SK-N-SH treated with all-trans-retinoic acid at 6 μM for 48 hours (cell line): ENCODE data around the gene YJU2.
A peak's percentile ranks its signal among the peaks of the same experiment; 100 is the strongest.

Source experiments
- ATAC-seq: fragments of 200-7000 bp; cut with Tn5 transposase; 3 replicates; pipeline ENCODE4 v1.9.1; 2020; ENCODE audit warnings: mild to moderate bottlenecking, moderate library complexity
- ARNTL ChIP-seq: fragments of 450-650 bp; formaldehyde crosslinking; IDR thresholded peaks from 2 replicates; pipeline ENCODE4 v1.5.0; 2020; ENCODE audit warnings: low read depth, mild to moderate bottlenecking, moderate library complexity, borderline replicate concordance
- BACH2 ChIP-seq: fragments of 250-450 bp; sonication (Bioruptor Pico); IDR thresholded peaks from 2 replicates; pipeline ENCODE4 v1.9.0; 2021; ENCODE audit warnings: mild to moderate bottlenecking, borderline replicate concordance
- CREB5 ChIP-seq: fragments of 250-450 bp; sonication (Bioruptor Pico); IDR thresholded peaks from 2 replicates; pipeline ENCODE4 v1.5.1; 2020; ENCODE audit warnings: low read depth, mild to moderate bottlenecking, moderate library complexity
- CSRNP3 ChIP-seq: fragments of 250-450 bp; sonication (Bioruptor Pico); IDR thresholded peaks from 2 replicates; pipeline ENCODE4 v1.5.1; 2021; ENCODE audit warnings: mild to moderate bottlenecking, moderate library complexity
- ESRRG ChIP-seq: fragments of 250-450 bp; sonication (Bioruptor Pico); IDR thresholded peaks from 2 replicates; pipeline ENCODE4 v1.6.1; 2021; ENCODE audit warnings: mild to moderate bottlenecking
- GLIS3 ChIP-seq: fragments of 250-450 bp; sonication (Bioruptor Pico); IDR thresholded peaks from 2 replicates; pipeline ENCODE4 v1.5.0; 2020; ENCODE audit warnings: mild to moderate bottlenecking, moderate library complexity
- ISL1 ChIP-seq: fragments of 250-450 bp; sonication (Bioruptor Pico); IDR thresholded peaks from 2 replicates; pipeline ENCODE4 v2.1.2; 2022; ENCODE audit warnings: mild to moderate bottlenecking, moderate library complexity
- PATZ1 ChIP-seq: fragments of 250-450 bp; sonication (Bioruptor Pico); IDR thresholded peaks from 2 replicates; pipeline ENCODE4 v1.8.0; 2020; ENCODE audit warnings: mild to moderate bottlenecking, moderate library complexity, borderline replicate concordance
- PPARA ChIP-seq: fragments of 250-450 bp; sonication (Bioruptor Pico); IDR thresholded peaks from 2 replicates; pipeline ENCODE4 v1.5.0; 2020; ENCODE audit warnings: mild to moderate bottlenecking, borderline replicate concordance
- RARB ChIP-seq: fragments of 250-450 bp; sonication (Bioruptor Pico); IDR thresholded peaks from 2 replicates; pipeline ENCODE4 v1.8.0; 2021; ENCODE audit warnings: mild to moderate bottlenecking, moderate library complexity
- SNAI2 ChIP-seq: fragments of 250-450 bp; sonication (Bioruptor Pico); IDR thresholded peaks from 2 replicates; pipeline ENCODE4 v1.5.0; 2020; ENCODE audit warnings: mild to moderate bottlenecking, moderate library complexity
- TOX ChIP-seq: fragments of 250-450 bp; sonication (Bioruptor Pico); IDR thresholded peaks from 2 replicates; pipeline ENCODE4 v1.8.0; 2021; ENCODE audit warnings: mild to moderate bottlenecking, moderate library complexity, borderline replicate concordance
- ZC3H10 ChIP-seq: fragments of 250-450 bp; sonication (Bioruptor Pico); IDR thresholded peaks from 2 replicates; pipeline ENCODE4 v1.5.1; 2021; ENCODE audit warnings: mild to moderate bottlenecking, moderate library complexity
- ZFP3 ChIP-seq: fragments of 250-450 bp; sonication (Bioruptor Pico); IDR thresholded peaks from 2 replicates; pipeline ENCODE4 v1.5.0; 2020; ENCODE audit warnings: mild to moderate bottlenecking, moderate library complexity
- ZFP30 ChIP-seq: fragments of 450-650 bp; formaldehyde crosslinking; IDR thresholded peaks from 2 replicates; pipeline ENCODE4 v1.5.0; 2022; ENCODE audit warnings: mild to moderate bottlenecking, moderate library complexity
- ZNF565 ChIP-seq: fragments of 450-650 bp; formaldehyde crosslinking; conservative IDR thresholded peaks from 2 replicates; pipeline ENCODE4 v1.5.0; 2020; ENCODE audit warnings: low read depth, mild to moderate bottlenecking, moderate library complexity
- ZNF70 ChIP-seq: fragments of 450-650 bp; formaldehyde crosslinking; IDR thresholded peaks from 2 replicates; pipeline ENCODE4 v1.5.0; 2020; ENCODE audit warnings: mild to moderate bottlenecking, moderate library complexity
- ZNF8 ChIP-seq: fragments of 450-650 bp; formaldehyde crosslinking; IDR thresholded peaks from 2 replicates; pipeline ENCODE4 v1.5.0; 2020; ENCODE audit warnings: mild to moderate bottlenecking, moderate library complexity
- TF ChIP-seq, protein P1 (sequence below): fragments of 250-450 bp; sonication (Bioruptor Pico); IDR thresholded peaks from 2 replicates; pipeline ENCODE4 v1.5.0; 2020; ENCODE audit warnings: mild to moderate bottlenecking, moderate library complexity

YJU2 gene

GRCh38 chr19:4301590-4302242 is 54.8 kb downstream of the YJU2 start:
- ATAC-seq: no peak
- TF ChIP-seq GLIS3 (CRISPR knock-in tag) (no peak), TOX (CRISPR knock-in tag) (no peak), ZNF8 (CRISPR knock-in tag) (no peak), ZNF565 (CRISPR knock-in tag) (no peak), RARB (CRISPR knock-in tag) (no peak), ZC3H10 (CRISPR knock-in tag) (no peak), ARNTL (CRISPR knock-in tag) (no peak), PPARA (CRISPR knock-in tag) (no peak), CREB5 (CRISPR knock-in tag) (no peak), BACH2 (CRISPR knock-in tag) (no peak), ESRRG (no peak), ZNF70 (CRISPR knock-in tag) (no peak)

- no peak for ATAC-seq
- TF ChIP-seq ISL1 (CRISPR knock-in tag): no peak
- no peak for TF ChIP-seq ZFP3 (CRISPR knock-in tag)
- TF ChIP-seq CSRNP3 (CRISPR knock-in tag): no peak
- no peak for TF ChIP-seq SNAI2 (CRISPR knock-in tag)
- TF ChIP-seq GLIS3 (CRISPR knock-in tag): no peak
- no peak for TF ChIP-seq ZC3H10 (CRISPR knock-in tag)
Observed at GRCh38 chr19:4302243-4302640, 55.4 kb downstream of the YJU2 start, which contains the start of gene TMIGD2. TMIGD2 (minus strand) TSS chr19:4302389; CDS start chr19:4302385, 4 bp downstream.

- peak; percentile 100 for TF ChIP-seq ZFP3 (CRISPR knock-in tag)
- no peak for TF ChIP-seq ZC3H10 (CRISPR knock-in tag)
- no peak for ATAC-seq
Observed at GRCh38 chr19:4303819-4304537, 57.1 kb downstream of the YJU2 start.

DNA sequence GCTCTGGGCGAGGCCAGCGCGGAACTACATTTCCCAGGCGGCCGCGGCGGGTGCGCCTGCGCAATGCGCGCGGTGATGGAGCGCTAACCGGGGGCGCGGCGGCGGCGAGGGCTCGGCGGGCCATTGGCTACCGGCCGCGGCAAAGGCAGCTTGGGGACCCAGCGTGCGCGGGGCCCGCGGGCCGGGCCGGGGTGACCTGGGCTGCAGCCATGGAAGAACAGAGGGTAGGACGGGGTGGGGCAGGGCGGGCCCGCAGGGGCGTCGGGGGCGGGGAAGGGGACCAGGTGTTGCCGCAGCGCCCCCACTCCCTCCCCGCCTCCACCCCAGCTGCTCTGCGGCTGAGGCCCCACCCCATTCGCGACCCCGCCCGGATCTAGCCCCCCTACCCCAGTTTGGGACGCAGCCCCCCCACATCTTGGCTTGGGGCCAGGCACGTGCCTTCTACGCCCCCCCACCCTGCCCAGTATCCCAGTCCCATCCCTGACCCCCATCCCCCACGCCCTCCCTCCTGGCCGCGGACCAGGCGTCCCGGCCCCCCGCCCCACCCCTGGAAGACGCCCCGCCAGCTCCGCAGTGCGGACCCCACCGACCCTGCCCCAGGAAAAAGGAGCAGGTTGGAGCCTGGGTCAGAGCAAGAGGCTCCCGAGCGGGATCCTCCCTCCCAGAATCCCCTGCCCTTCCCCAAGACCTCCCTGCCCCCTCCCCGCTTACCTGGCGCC is 57.8 kb downstream of the YJU2 start, which contains the start of gene FSD1:
Gene FSD1 (plus strand): TSS at position 61 of the 719 bp plus-strand sequence. CDS start 149 bp downstream, at position 210.
- ATAC-seq: peak; percentile 96
- TF ChIP-seq ZNF8 (CRISPR knock-in tag) (no peak), ZFP30 (CRISPR knock-in tag) (no peak), CREB5 (CRISPR knock-in tag) (no peak)
- TF ChIP-seq, all 23 proteins: peak for 0

- ATAC-seq: no peak
- TF ChIP-seq, protein P1, sequence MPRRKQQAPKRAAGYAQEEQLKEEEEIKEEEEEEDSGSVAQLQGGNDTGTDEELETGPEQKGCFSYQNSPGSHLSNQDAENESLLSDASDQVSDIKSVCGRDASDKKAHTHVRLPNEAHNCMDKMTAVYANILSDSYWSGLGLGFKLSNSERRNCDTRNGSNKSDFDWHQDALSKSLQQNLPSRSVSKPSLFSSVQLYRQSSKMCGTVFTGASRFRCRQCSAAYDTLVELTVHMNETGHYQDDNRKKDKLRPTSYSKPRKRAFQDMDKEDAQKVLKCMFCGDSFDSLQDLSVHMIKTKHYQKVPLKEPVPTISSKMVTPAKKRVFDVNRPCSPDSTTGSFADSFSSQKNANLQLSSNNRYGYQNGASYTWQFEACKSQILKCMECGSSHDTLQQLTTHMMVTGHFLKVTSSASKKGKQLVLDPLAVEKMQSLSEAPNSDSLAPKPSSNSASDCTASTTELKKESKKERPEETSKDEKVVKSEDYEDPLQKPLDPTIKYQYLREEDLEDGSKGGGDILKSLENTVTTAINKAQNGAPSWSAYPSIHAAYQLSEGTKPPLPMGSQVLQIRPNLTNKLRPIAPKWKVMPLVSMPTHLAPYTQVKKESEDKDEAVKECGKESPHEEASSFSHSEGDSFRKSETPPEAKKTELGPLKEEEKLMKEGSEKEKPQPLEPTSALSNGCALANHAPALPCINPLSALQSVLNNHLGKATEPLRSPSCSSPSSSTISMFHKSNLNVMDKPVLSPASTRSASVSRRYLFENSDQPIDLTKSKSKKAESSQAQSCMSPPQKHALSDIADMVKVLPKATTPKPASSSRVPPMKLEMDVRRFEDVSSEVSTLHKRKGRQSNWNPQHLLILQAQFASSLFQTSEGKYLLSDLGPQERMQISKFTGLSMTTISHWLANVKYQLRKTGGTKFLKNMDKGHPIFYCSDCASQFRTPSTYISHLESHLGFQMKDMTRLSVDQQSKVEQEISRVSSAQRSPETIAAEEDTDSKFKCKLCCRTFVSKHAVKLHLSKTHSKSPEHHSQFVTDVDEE (CRISPR knock-in tag): no peak
- TF ChIP-seq CSRNP3 (CRISPR knock-in tag) (no peak), GLIS3 (CRISPR knock-in tag) (no peak), ZFP30 (CRISPR knock-in tag) (no peak), ARNTL (CRISPR knock-in tag) (no peak), BACH2 (CRISPR knock-in tag) (no peak), ZNF70 (CRISPR knock-in tag) (0 out of 2 replicates have a peak, but pooled peaks have one; percentile 25), PATZ1 (CRISPR knock-in tag) (no peak)
Observed at GRCh38 chr19:4305257-4305612, 58.4 kb downstream of the YJU2 start.
